HepG2 (cell line): ENCODE measurements around the gene AIF1. TPM values are rescaled to one million over a fixed set of nuclear protein-coding genes. Genes with fewer than 3 reads are reported as not detected.

ENCODE experiments used
- ATF6 ChIP-seq: sonication (generic); formaldehyde crosslinking; conservative IDR thresholded peaks from 2 replicates; pipeline ENCODE4 v1.4.0; 2020; ENCODE audit warnings: missing genetic modification reagents
- BATF2 ChIP-seq: sonication (generic); formaldehyde crosslinking; IDR thresholded peaks from 2 replicates; pipeline ENCODE4 v1.8.0; 2022; ENCODE audit warnings: mild to moderate bottlenecking, missing genetic modification reagents, moderate library complexity
- GTF3A ChIP-seq: sonication (generic); formaldehyde crosslinking; conservative IDR thresholded peaks from 2 replicates; pipeline ENCODE4 v1.4.0; 2020; ENCODE audit warnings: mild to moderate bottlenecking, missing genetic modification reagents
- HNF1A ChIP-seq, 2 experiments: sonication (generic) in 1 of 2; formaldehyde crosslinking in 1 of 2; IDR thresholded peaks; 2 replicates each; pipeline versions ENCODE4 v1.4.0 to v1.6.1; 2016 to 2020; ENCODE audit warnings: borderline replicate concordance in 1 of 2, low read depth in 1 of 2, mild to moderate bottlenecking in 1 of 2, missing genetic modification reagents in 1 of 2
- IKZF5 ChIP-seq: IDR thresholded peaks from 2 replicates; pipeline ENCODE4 v1.6.1; 2018; ENCODE audit warnings: missing genetic modification reagents, mild to moderate bottlenecking, missing compliant biosample characterization
- SKI ChIP-seq: fragments of 450-650 bp; IDR thresholded peaks from one replicate; pipeline ENCODE4 v1.6.1; 2018; ENCODE audit warnings: mild to moderate bottlenecking; ENCODE audit not compliant: partially characterized antibody
- SPEN ChIP-seq: sonication (generic); formaldehyde crosslinking; IDR thresholded peaks from 2 replicates; pipeline ENCODE4 v1.5.1; 2020; ENCODE audit warnings: low read depth, mild to moderate bottlenecking, missing genetic modification reagents
- STAG1 ChIP-seq: sonication (generic); formaldehyde crosslinking; IDR thresholded peaks from 2 replicates; pipeline ENCODE4 v1.4.0; 2020; ENCODE audit warnings: missing genetic modification reagents
- STAT5B ChIP-seq: sonication (generic); formaldehyde crosslinking; IDR thresholded peaks from 2 replicates; pipeline ENCODE4 v1.4.0; 2020; ENCODE audit warnings: missing genetic modification reagents
- ZBTB3 ChIP-seq: sonication (generic); formaldehyde crosslinking; IDR thresholded peaks from 2 replicates; pipeline ENCODE4 v1.4.0; 2020; ENCODE audit warnings: low read depth, mild to moderate bottlenecking, moderate library complexity, missing genetic modification reagents, borderline replicate concordance
- ZBTB39 ChIP-seq: sonication (generic); formaldehyde crosslinking; IDR thresholded peaks from 2 replicates; pipeline ENCODE4 v1.5.0; 2020; ENCODE audit warnings: missing genetic modification reagents
- ZNF350 ChIP-seq: sonication (generic); formaldehyde crosslinking; IDR thresholded peaks from 2 replicates; pipeline ENCODE4 v1.4.0; 2020; ENCODE audit warnings: mild to moderate bottlenecking, low read depth, missing genetic modification reagents, borderline replicate concordance
- ZNF441 ChIP-seq: sonication (generic); formaldehyde crosslinking; IDR thresholded peaks from 2 replicates; pipeline ENCODE4 v1.7.0; 2021; ENCODE audit warnings: missing genetic modification reagents, borderline replicate concordance
- ZNF446 ChIP-seq: sonication (generic); formaldehyde crosslinking; IDR thresholded peaks from 2 replicates; pipeline ENCODE4 v1.5.0; 2020; ENCODE audit warnings: mild to moderate bottlenecking, missing genetic modification reagents
- polyA plus RNA-seq, 8 experiments: library from polyadenylated mRNA; depleted of rRNA in 3 of 8; stranded (reverse) in 7 of 8; unstranded in 1 of 8; fragments of >200 nt; fragmentation: Illumina TruSeq in 4 of 8; extraction: Trizol in 4 of 8; gene quantifications; 2 replicates each; pipeline versions ENCODE4 v1.2.1 to v1.2.3, GENCODE V29; 2011 to 2016; ENCODE audit warnings: low read depth in 4 of 8, missing spikeins in 1 of 8, mixed read lengths in 1 of 8; ENCODE audit not compliant: insufficient read depth in 1 of 8
- total RNA-seq, 5 experiments: library from RNA; depleted of rRNA; stranded (reverse); fragments of >200 nt; fragmentation: Illumina TruSeq; extraction: Trizol; gene quantifications; 2 replicates each; pipeline ENCODE4 v1.2.3, GENCODE V29; 2016; ENCODE audit warnings: low read depth in 1 of 5

AIF1 gene
- total and polyA plus RNA-seq, 2 of the 13 experiments (the other 11 are each of a cell fraction or from before 2014, with no cell fraction given), result 1.5 TPM; not detected in 1

- TF ChIP-seq HNF1A (IDR thresholded peaks at IDR 0.05; ENCODE audit: low read depth), result no peak
- TF ChIP-seq HNF1A (CRISPR knock-in tag; IDR thresholded peaks at IDR 0.05; ENCODE audit: borderline replicate concordance), result peak; percentile 67; the same call in 1 of the 2 replicates
- TF ChIP-seq ZNF446 (CRISPR knock-in tag), result no peak; the same call in none of the 2 replicates
- no peak for TF ChIP-seq ATF6 (CRISPR knock-in tag)
- TF ChIP-seq SPEN (CRISPR knock-in tag), result peak; percentile 91
- no peak for TF ChIP-seq BATF2 (CRISPR knock-in tag)
- TF ChIP-seq ZNF441, result peak; percentile 36; the same call in 1 of the 2 replicates
- peak; percentile 31 for TF ChIP-seq SKI
- TF ChIP-seq ZNF350 (CRISPR knock-in tag), result peak; percentile 24
- TF ChIP-seq GTF3A (CRISPR knock-in tag), result no peak
- peak; percentile 81; the same call in 1 of the 2 replicates for TF ChIP-seq IKZF5 (CRISPR knock-in tag)
- TF ChIP-seq ZBTB39 (CRISPR knock-in tag), result 0 out of 2 replicates have a peak, but pooled peaks have one; percentile 56
- TF ChIP-seq STAG1 (CRISPR knock-in tag), result peak; percentile 24
- TF ChIP-seq ZBTB3, result no peak; the same call in 1 of the 2 replicates
- TF ChIP-seq STAT5B (CRISPR knock-in tag), result peak; percentile 76; the same call in 1 of the 2 replicates
Measured at GRCh38 chr6:31660381-31661261, 45.6 kb downstream of the AIF1 start, which contains the start of gene C6orf47 (continued).
